ENCODE data around the gene FGFR2.
A peak's percentile ranks its signal among the peaks of the same experiment; 100 is the strongest.

Gene FGFR2

DNA sequence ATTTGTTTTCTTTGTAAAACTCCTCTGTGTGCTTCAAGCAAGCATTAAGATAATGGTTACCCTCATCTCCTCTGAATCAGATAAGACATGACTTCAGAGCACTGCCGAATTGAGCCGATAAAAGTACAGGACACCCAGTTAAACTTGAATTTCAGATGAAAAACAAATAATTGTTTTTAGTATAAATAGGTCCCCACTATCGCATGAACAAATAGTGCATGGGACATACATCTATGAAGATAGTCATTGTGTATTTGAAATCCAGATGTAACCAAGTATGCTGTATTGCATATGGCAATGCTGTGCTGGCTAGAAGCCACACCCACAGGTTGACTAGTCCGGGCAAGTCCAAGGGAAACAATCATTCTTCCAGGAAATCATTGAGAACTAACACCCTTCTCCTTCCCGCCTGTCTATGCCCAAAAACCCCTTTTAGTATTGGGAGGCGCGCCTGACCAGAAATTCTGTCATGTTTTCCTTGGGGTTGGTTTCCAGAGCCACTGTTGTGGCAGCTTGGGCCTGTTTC is 12.6 kb upstream of the FGFR2 start:
- DNase-seq = no peak

DNA sequence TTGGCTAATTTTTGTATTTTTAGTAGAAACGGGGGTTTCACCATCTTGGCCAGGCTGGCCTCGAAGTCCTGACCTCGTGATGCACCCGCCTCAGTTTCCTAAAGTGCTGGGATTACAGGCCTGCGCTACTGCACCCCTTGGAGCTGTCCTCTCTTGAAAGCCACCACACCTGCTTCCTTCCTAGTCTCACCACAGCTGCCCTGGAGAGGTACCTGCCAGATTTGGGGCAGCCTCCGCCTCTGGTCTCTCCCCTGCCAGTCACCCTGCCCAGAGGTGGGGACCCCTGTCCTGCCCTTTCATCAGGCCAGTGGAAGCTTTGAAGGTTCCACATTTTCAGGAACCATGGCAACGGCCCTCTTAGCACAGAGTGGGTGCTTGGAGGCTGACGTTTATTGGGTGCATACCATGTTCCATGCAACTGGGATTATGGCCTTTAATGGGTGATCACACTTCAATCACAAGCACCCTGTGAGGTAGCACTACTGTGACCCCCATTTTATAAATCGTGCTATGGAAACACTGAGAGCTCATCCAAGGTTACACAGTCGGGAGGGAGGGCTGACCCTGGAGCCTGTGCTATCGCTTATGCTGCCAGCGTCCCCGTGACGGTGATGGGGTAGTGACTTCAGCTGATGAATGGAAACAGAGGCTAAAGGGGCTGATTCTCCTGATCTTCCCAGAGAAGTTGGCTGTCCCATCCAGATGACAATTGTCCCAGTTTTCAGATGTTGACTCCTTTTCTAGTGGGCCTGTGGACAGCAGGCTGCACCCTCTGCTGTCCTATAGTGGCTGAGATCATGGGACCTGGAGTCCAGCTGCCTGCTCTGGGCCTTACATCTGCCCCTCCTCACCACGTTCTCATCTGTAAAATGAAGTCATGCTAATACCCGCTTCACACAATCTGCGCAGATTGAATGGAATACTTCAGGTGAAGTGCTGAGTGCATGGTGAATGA is 11.5 kb upstream of the FGFR2 start:
- DNase-seq = no peak

DNA sequence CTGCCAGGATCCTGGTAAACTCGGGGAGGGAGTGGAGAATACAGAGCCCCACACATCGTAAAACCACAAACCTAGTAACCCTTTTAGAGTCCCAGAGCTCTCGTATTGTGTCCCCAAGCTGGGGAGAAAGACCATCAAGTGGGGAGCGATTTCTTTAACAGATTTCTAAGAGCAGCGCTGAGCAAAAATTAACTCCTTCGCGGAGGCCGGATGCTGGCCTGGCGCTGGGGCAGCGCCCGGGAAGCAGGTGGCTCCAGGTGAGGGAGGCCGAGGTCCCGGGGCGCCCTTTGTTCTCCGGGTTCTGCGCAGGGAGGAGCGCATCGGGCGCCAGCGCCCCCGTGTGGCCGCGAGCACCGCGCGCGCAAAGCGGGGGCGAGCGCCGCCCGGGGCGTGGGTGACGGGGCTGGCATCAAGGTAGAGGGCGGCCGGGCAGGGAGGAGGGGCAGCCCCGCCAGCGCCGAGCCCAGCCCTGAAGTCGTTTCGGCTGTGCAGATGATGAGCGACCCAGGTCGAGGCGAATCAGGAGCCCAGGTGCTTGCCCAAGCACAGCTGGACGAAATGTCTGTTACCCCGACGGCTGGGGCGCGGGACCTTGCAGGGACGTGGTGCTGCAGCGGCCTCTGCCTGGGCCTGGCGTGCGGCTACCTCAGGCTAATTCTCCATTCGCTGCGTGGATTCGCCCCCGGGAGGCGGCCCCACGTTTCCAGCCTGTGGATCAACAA is 10.4 kb upstream of the FGFR2 start:
- DNase-seq = peak; percentile 93

DNA sequence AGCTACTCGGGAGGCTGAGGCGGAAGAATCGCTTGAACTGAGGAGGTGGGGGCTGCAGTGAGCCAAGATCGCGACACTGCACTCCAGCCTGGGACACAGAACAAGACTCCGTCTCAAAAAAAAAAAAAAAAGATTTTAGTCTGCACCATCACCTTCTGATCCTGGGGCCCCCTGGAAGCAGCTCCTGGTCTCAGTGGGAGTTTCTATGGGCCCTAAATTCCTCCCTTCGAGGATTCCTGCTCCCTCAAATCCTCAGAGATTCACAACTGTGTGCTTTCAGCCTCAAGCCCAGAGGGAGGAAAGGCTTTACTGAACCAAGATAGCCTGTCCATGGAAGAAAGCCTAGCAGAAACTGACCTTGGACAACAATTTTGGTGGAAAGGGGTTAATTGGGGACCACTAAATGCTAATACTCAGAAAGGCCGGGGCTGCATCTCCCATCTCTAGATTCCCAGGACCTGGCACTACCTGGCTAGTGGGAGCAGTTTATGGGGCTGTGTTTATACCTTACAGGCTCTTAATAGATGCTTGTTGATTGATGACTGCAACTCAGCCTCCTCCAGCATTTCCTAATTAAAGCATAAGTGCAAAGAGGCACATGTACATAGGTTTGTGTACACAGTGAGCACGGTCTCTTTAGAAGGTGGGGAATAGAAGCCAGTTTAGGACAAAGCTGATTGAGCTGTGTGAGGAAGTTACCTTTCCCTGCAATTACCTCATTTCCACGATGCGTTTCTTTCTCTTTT is 9.2 kb upstream of the FGFR2 start:
- DNase-seq = no peak

DNA sequence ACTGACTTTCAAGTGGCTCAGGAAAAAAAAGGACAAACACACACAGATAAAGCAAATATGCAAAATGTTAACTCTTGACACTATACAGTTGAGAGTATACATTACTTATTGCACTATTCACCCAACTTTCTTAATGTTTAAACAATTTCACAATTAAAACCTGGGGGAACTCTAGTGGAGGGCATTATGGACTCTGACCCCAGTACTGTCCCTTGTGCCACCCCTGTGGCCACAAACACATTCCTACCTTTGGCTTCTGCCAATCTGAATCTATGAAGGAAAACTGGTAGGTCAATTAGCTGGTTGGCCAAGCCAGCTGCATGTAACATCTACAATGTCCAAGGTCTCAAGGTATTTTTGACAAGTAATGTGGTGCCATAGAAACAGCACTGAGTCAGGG is 7.5 kb upstream of the FGFR2 start:
- no peak for DNase-seq

DNA sequence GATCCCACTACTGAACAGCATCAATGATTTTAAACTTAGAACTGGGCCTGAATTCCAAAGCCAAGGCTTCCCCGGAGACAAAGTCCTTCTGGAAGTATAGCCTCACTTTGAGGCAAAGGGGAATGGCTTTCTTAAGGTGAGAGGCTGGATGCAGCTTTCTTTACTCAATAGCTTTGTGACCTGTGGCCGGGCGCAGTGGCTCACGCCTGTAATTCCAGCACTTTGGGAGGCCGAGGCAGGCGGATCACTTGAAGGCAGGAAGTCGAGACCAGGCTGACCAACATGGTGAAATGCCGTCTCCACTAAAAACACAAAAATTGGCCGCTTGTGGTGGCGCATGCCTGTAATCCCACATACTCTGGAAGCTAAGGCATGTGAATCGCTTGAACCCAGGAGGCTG is 3.2 kb upstream of the FGFR2 start:
- DNase-seq = no peak

DNA sequence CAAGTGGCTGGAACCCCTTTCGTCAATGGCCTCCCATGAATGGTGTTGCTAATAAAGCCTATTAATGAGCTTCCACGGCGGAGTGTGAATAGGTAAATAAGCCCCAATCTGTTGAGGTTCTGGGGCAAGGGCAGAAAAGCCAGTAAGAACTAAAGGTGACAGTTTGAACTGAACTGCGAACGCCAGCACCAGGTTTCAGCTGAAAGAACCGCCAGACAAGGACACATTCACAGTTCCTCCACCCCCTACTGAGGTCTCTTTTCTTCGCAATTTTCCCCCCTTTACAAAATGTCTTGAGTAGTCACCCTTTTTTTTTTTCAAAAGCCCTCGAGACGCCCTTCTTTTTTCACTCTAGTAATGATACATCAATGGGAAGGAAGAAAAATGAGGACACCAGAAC is 2.4 kb upstream of the FGFR2 start:
- DNase-seq = no peak

DNA sequence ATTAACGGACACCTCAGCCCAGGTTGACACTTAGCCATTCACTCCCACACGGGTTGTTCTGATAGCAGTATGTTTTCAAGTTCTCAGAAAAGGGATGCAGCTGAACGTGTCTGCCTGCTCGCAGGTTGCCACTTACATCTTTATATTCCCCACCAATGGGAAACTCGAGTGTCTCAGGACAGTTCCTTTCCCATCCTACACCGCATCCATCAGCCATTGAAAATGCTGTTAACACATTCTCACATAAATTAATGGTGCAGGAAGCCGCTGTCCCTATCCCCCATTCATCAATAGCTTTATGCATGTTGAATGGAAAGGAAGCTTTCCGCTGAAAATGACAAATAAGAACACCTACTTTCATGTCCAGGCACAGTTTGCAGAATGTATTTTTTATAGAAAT is 1.7 kb upstream of the FGFR2 start:
- no peak for DNase-seq

DNA sequence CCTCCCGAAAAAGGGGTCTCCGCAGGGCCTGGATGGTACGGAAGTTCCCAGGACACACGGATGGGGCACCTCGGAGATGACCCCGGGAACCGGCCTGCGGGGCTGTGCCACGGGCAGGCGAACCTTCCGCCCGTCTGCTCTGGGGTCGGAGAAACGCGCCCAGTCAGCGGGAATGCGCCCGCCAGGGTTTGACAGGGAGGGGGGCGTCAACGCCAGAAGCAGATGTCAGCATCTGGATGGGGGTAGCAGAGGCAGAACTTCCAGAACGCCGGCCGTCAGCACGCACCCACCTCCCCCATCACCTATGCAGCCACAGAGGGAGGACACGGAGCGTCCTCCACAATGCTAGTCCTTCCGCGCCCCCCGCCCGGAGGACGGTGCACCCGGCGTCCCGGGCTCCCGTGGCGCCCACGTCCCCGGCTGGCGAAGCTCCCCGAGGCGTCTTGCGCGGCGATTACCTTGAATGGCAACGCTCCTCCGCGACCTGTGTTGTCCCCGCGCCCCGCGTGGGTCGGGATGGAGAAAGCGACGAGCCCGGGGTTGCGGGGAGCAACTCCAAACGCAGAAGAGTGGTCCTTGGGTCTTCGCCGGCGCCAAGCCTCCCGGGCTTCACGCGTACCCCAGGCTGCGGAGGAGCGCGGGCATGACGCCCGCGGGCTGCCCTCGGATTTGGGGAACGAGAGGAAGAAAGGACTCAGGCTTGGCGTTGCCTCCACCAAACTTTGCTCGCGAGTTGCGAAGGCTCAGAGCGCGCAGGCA is 561 bp downstream of the FGFR2 start:
- DNase-seq = peak; percentile 89

DNA sequence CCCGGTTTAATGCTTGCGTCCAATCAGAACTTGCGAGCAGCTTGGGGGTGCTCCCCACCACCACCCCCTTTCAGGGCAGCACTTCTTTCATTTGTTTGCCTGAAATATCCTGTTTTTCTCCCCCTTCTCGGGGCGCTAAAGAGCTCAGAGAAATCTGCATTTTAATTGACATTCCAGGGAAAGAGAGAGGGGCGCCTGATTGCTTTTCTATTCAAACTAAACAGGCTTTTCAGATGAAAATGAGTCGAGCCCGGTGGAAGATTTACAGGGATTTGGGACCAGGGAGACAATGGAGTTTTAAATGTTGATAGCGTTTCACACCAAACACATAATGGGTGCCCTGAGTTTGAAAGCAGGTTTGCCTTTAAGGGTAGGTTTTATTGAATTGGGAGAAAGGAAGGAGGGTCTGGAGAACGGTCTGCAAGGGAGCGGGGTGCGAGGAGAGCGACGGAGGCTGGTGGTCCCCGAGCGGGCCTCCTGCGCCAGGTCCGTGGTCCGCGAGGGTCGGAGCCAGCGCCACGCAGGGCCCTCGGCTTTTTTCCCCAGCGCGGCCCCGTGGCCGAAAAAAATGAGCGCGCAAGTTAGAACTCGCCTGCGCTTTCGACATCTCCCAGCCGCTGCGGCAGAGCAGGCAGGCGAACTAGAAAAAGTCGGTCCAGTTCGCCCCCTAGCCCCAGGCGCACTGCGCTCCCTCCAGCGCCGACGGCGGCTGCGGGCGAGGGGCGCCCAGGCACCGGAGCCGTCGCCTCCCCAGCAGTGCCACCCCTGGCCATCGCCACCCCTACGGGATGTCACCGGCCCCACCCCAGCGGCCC is 1.3 kb downstream of the FGFR2 start:
- peak; percentile 83 for DNase-seq

DNA sequence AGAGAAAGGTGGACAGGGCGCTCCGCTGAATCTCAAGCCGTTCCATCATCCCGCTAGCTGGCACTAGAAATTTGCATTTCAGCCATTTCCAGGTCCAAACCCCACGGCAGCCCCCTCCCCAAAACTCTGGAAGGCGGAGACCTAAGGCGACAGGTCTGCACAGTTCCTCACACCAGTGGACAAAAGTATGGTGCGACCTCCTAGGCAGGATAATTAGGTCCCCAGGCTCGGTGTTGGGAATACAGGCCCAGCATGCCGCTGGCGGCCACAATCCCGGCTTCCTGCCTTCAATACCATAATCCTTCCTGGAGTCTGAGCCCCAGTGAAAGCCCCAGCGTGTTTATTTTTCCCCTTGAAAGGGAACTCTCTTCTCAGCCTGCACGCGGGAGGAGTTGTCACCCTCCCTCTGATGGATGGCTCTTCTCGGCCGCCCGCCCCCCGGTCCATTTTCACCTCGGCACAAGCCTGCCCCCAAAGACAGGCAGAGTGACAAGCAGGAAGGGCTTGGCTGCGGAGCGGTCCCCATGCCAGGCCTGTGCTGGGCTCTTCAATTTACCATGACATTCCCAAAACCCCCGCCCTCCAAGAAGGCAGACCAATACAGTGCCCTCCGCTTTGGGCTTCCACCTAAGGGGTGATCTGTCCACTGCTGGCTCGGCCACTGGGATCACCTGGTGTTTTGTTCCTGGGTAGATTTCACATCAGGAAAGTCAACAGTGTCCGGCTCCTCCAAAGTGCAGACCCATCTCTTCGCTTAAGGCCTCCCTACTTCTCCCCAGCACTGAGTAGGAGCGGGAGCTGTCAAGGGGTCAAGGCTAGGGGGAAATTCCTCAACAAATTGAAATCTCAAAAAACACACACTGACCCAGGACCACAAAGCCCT is 2.2 kb downstream of the FGFR2 start:
- DNase-seq = peak; percentile 76

DNA sequence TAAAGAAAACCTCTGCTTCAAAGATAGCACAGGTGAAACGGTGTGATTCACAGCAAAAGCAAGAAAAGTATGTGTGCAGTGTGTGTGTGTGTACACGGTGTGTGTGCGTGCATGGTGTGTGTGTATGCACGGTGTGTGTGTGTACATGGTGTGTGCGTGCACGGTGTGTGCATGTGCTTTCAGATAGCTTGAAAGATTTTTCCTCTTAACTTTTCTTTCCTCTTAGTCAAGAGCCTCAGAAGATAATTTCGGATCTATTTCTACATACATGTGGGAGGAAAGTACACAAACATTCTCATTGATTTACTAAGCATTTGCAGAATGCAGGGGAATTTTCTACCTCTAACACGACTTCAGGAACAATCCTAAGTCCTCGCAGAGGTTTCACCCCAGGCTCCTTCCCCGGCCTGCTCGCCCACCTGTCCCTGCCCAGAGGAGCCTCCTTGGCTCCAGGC is 2.9 kb downstream of the FGFR2 start:
- no peak for DNase-seq

DNA sequence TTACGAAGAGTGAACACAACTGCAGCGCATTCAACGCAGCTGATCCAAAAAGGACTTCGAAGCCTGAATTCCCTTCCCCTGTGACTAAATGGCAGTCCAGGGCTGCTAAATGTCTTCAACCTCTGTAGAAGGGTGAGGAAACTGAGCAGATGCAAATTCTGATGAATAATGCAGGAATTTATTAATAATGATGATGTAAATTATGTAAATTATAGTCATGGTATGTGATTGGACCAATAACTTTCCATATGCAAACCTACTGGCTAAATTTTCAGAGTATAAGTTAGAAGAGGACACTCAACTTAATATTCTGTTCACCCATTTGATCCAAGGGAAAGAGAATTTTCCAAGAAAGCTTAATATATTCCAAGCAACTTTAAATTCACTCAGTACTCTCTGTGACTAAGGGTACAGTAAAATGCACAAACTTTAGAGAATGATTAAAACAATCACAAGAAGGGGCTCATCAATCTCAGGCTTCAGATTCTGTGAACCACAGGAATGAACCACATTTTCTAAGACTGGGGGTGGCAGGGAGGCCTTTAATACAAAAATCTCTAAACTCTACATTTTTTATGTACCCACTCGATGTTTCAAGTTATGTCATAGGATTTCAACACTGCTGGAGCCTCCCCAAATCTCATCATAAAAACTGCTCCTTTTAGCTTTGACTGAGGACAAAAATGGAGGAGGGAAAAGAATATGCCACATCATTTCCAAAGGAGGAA is 3.5 kb downstream of the FGFR2 start:
- no peak for DNase-seq

DNA sequence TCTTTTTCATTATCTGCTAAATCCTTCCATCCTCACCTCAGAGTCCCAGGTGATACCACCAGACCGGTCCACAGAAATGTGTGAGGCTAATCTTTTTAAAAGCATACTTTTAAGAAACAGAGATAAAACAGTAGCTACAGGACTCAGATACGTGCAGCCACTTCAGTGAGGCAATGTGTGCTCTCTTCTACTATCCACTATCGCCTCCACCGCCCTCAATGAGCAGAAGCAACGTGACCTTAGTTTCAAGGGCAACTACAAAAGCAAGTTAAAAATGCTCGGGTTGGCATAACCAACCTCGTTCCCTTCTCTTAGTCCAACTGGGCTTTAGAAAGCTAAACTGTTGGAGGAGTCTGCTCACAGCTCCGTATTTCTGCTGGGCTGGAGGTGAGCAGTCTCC is 4.2 kb downstream of the FGFR2 start:
- DNase-seq = no peak

DNA sequence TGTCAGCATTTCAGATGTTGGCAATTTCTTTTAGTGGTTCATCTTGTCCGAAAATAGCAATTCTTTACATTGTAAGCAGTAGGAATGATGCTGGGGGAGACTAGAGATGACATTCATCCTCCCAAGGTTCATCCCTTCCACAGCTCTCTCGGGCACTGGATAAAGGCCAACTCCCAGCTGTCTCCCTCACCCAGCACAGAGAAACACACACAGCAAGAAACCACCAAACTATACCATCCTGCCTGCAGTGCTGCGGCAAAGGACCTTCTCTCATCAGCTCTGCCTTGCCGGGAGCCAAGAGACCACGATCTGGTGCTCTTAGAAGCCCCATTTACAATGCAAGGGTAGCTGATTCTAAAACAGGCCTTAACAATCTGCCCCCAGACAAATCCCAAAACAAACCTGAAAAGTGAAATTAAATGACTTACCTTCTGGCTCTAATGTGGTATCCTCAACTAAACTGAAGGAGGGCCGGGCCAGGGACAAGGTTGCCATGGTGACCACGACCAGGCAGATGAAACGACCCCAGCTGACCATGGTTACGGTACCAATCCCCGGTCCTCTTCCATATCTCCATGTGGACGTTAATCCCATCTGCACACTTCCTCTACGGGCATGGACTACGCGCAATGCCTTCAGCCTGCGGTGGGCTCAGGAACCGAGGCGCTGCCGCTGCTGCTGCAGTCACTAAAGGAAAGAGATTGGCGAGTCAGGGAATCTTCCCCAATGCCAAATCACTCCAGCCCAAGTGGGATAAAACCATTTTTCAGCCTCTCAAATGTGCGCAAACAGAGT is 4.8 kb downstream of the FGFR2 start:
- DNase-seq = no peak

DNA sequence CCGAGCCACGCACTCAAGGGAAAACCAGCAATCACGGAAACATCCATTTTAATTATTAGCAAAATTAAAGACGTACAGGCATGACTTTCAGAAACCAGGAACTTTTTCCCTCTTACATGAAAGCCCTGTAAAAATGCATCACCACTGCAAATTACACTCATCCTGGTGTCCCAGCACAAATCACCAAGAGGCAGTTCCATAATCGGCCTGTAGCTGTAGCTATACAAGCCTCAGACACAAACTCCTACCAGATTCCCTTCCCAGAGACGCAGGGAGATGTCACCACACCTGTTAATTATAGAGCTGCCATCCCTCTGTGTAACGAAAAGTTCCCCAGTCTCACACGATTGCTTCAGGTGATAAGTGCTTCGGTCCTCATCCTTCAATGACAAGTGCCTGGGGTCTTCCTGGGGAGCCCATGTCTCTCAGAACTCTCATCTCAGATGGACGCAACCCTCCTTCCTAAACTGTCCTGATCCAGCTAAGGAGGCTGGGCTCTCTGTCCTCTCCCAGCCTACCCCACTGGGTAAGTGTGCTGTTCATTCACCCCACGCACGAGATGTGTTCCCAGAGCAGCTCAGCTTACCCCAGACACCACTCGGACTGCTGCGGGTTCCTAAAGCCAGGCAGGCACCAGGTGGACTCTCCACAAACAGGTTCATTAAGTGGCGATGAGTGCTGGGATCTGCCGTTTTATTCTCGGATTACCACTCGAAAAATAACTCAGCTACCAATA is 5.9 kb downstream of the FGFR2 start:
- no peak for DNase-seq

DNA sequence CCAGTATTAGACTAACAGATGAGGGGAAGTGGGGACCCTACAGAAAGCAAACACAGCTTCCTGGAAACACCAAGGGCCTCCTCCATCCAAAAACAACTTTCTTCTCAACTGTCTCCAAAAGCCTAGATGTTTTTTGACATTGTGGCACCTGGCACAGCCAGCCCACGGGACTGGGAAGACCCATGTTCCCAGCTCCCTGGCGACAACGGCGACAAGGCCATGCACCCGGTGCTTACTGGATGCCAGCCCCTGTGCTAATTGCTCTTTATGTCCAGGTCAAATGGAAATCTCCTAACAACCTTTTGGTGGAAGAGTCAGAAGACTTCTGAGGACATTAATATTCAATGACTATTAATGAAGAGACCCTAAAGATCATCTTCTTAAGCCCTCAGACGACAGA is 7.1 kb downstream of the FGFR2 start:
- no peak for DNase-seq

DNA sequence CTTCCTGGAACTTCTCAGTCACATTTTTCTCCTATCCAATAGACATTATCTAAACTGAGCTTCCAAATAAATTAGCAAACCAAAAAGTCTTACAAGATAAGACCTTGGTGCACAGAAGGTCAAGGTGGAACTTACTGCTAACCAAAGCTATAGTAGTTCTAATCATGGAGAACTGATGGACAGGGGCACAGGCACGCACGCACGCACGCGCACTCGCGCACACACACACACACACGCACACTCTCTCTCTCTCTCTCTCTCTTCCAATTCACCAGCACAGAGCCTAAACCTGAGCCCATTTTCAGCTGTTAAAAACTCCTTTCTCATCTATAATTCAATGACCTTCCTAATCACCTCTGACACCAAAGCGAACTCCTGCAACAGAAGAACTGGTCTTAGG is 7.5 kb downstream of the FGFR2 start:
- DNase-seq = no peak

Data from right kidney (tissue), 1 donor.